Heart right ventricle (tissue), 16 donors: Measurements from ENCODE around the gene ACTR10. TPM values are rescaled to one million over a fixed set of nuclear protein-coding genes. Genes with fewer than 3 reads are reported as not detected.
A peak's percentile ranks its signal among the peaks of the same experiment; 100 is the strongest.

Source experiments
- ATAC-seq, 8 donors: fragments of 200-7000 bp; cut with Tn5 transposase; one replicate each; pipeline ENCODE4 v1.9.1; 2020; ENCODE audit warnings: mild to moderate bottlenecking in 8 of 8, moderate library complexity in 8 of 8, moderate number of reproducible peaks in 1 of 8
- DNase-seq, 2 donors: peaks; one replicate each; pipeline ENCODE4 v3.0.0-alpha.2; 2020
- H3K27ac ChIP-seq, 10 donors: fragments of 200-600 bp; sonication (generic) in 2 of 10; one replicate each; pipeline versions ENCODE4 v1.5.0 to v1.8.0; 2020 to 2022; ENCODE audit warnings: mild to moderate bottlenecking in 3 of 10
- H3K27me3 ChIP-seq, 7 donors: fragments of 200-600 bp; one replicate each; pipeline ENCODE4 v1.8.0; 2021 to 2022; ENCODE audit warnings: mild to moderate bottlenecking in 2 of 7
- H3K36me3 ChIP-seq, 9 donors: fragments of 200-600 bp; sonication (generic) in 1 of 9; one replicate each; pipeline versions ENCODE4 v1.5.0 to v1.8.0; 2020 to 2022; ENCODE audit warnings: mild to moderate bottlenecking in 2 of 9
- H3K4me1 ChIP-seq, 9 donors: fragments of 200-600 bp; sonication (generic) in 1 of 9; one replicate each; pipeline versions ENCODE4 v1.5.0 to v1.8.0; 2020 to 2022; ENCODE audit warnings: mild to moderate bottlenecking in 4 of 9
- H3K4me3 ChIP-seq, 10 donors: fragments of 200-600 bp; sonication (generic) in 2 of 10; one replicate each; pipeline versions ENCODE4 v1.5.0 to v1.8.0; 2020 to 2022; ENCODE audit warnings: mild to moderate bottlenecking in 7 of 10, moderate library complexity in 2 of 10
- H3K9me3 ChIP-seq, 11 donors: fragments of 200-600 bp in 10 of 11; sonication (generic) in 2 of 11; one replicate each; pipeline versions ENCODE4 v1.5.0 to v1.8.0; 2013 to 2022; ENCODE audit warnings: mild to moderate bottlenecking in 2 of 11, control low read depth in 1 of 11, moderate library complexity in 1 of 11
- CTCF ChIP-seq, 9 donors: fragments of 200-600 bp; sonication (generic) in 2 of 9; IDR thresholded peaks; one replicate each; pipeline versions ENCODE4 v1.5.0 to v1.8.0; 2021 to 2022; ENCODE audit warnings: antibody characterized with exemption in 9 of 9, mild to moderate bottlenecking in 5 of 9, moderate library complexity in 1 of 9
- WGBS, 2 donors: extraction: QIAGEN DNeasy Blood & Tissue Kit; methylation state at CpG; one replicate each; pipeline ENCODE4 v1.1.7; 2013; ENCODE audit warnings: inconsistent platforms in 1 of 2; 5-methylcytosine and 5-hydroxymethylcytosine counted together
- intact Hi-C, 10 donors: fragments of 100-400 bp; cut with DNase I; formaldehyde crosslinking; loops; one replicate each; pipeline versions ENCODE4 v1.11.1 to v1.14.2; 2022
- polyA plus RNA-seq, 2 donors: library from polyadenylated mRNA; stranded (reverse); fragments of 200-250 nt; gene quantifications; one replicate each; pipeline ENCODE4 v1.2.3, GENCODE V29; 2013
- total RNA-seq, 10 donors: library from RNA; stranded (reverse); fragmentation: NEBNext Ultra II Directional in 3 of 10; extraction: Animal tissue kit (Norgen Biotek cat#: 25700) in 3 of 10; gene quantifications; one replicate each; pipeline versions ENCODE4 v1.2.1 to v1.2.4, GENCODE V29; 2021 to 2023
- donor health status: Arrhythmogenic right ventricular cardiomyopathy.
- donor health status: ischemic (EF 13 %, LVEDD 7.1; RV severe dilation, severe dysfunction).
- donor health status: healthy with polysubstance abuse.
- donor health status: DM: no; HTN: yes; CAD: no.
- donor health status: DM: no; HTN: no; CAD: no.
- donor health status: ischemic (EF 25% LVEDD 6.9; RV normal size, moderate dysfunction).
- donor health status: ischemic (EF 25% LVEDD 5.7; RV mildly dilated, moderate dysfunction).
- donor health status: healthy.
- donor health status: DM: yes; HTN: yes; CAD: no.
- donor health status: Ischemic cardiomyopathy.
- donor health status: ischemic (EF 35%, LVEDD 5.7; RV mildly dilated, moderate dysfunction).
- donor health status: nonischemic (EF 11% LVEDD 7.7; RV severe dilation, severe dysfunction).
- donor health status: DM: yes; HTN: yes; CAD: no.
- donor health status: PGD.
- donor health status: ischemic (EF 29% LVEDD 5.4; RV normal size, mild dysfunction).
- donor health status: nonischemic (EF 23%, LVEDD 6.1; RV moderate dilation, normal function).

ACTR10 gene
- total and polyA plus RNA-seq, 12 donors = 60.5 to 88.9 (median 72.8) TPM

- no peak overlapping the region for H3K4me3 ChIP-seq
- H3K36me3 ChIP-seq = peaks cover 0 to 100% (median 57%) of the 10 kb centered on the region in 9 donors
- intact Hi-C loops = no loop called here
- TF ChIP-seq CTCF (IDR thresholded peaks at IDR 0.05) = no peak
- H3K27me3 ChIP-seq = no peaks in the 10 kb centered on the region
- ATAC-seq (no peak), DNase-seq (no peak)
- H3K9me3 ChIP-seq = no peaks in the 10 kb centered on the region
- WGBS, 2 donors = 88% methylated on average over 2 of the region's 2 CpGs
- H3K4me1 ChIP-seq = peaks cover 0 to 51% (median 21%) of the 10 kb centered on the region in 9 donors
- peak overlapping the region in 3 of 10 donors; percentile 1 to 31 (median 17) for H3K27ac ChIP-seq
Observed at GRCh38 chr14:58270628-58271027, 70.7 kb downstream of the ACTR10 start.

GRCh38 chr14:58272588-58273372 lies 72.8 kb downstream of the ACTR10 start:
- peaks cover 0 to 61% (median 25%) of the 10 kb centered on the region in 9 donors for H3K4me1 ChIP-seq
- H3K36me3 ChIP-seq = peaks cover 0 to 98% (median 43%) of the 10 kb centered on the region in 9 donors
- 62 to 67% methylated on average over 4 of the region's 4 CpGs for WGBS, 2 donors
- peak in 6 of 9 donors; percentile 20 to 45 (median 30) for TF ChIP-seq CTCF (IDR thresholded peaks at IDR 0.05)
- no peaks in the 10 kb centered on the region for H3K9me3 ChIP-seq
- H3K4me3 ChIP-seq = no peak overlapping the region
- H3K27me3 ChIP-seq = no peaks in the 10 kb centered on the region
- peak overlapping the region in 6 of 10 donors; percentile 10 to 58 (median 42) for H3K27ac ChIP-seq
- intact Hi-C loops = no loop called here
- ATAC-seq = peak; percentile 67 to 93 (median 83)
- peak in 1 of 2 donors; percentile 53 for DNase-seq

- Histone ChIP-seq H3K9me3 (no peaks in the 10 kb centered on the region), H3K4me1 (peaks cover 0 to 64% (median 30%) of the 10 kb centered on the region in 9 donors), H3K27ac (peak overlapping the region in 1 of 10 donors; percentile 4), H3K4me3 (no peak overlapping the region), H3K27me3 (no peaks in the 10 kb centered on the region), H3K36me3 (peaks cover 0 to 98% (median 40%) of the 10 kb centered on the region in 9 donors)
- no peak for DNase-seq
- no peak for ATAC-seq
- no peak for TF ChIP-seq CTCF (IDR thresholded peaks at IDR 0.05)
- intact Hi-C loops = no loop called here
Observed at GRCh38 chr14:58274881-58275280, 74.9 kb downstream of the ACTR10 start.

- no peaks in the 10 kb centered on the region for H3K9me3 ChIP-seq
- H3K4me1 ChIP-seq = peaks cover 0 to 65% (median 35%) of the 10 kb centered on the region in 9 donors
- WGBS, 2 donors = 62 to 65% methylated on average over 2 of the region's 2 CpGs
- H3K27ac ChIP-seq = no peak overlapping the region
- ATAC-seq (no peak), DNase-seq (no peak)
- H3K36me3 ChIP-seq = peaks cover 0 to 97% (median 38%) of the 10 kb centered on the region in 9 donors
- TF ChIP-seq CTCF (IDR thresholded peaks at IDR 0.05) = no peak
- H3K4me3 ChIP-seq = no peak overlapping the region
- H3K27me3 ChIP-seq = no peaks in the 10 kb centered on the region
- intact Hi-C loops = no loop called here
Observed at GRCh38 chr14:58275527-58276190, 75.7 kb downstream of the ACTR10 start.
